GM12878 (cell line): ENCODE data around the gene CIB2. TPM values are rescaled to one million over a fixed set of nuclear protein-coding genes. Genes with fewer than 3 reads are reported as not detected.

ENCODE experiments used
- ATF7 ChIP-seq: fragments of 450-650 bp; IDR thresholded peaks from 2 replicates; pipeline ENCODE4 v1.6.1; 2016; ENCODE audit warnings: low read depth, mild to moderate bottlenecking
- FOXM1 ChIP-seq: IDR thresholded peaks from 2 replicates; pipeline ENCODE4 v1.6.1; 2012; ENCODE audit warnings: low read depth, mild to moderate bottlenecking, inconsistent platforms, low read length, moderate library complexity
- HSF1 ChIP-seq: fragments of 150-350 bp; IDR thresholded peaks from 2 replicates; pipeline ENCODE4 v1.6.1; 2014; ENCODE audit warnings: mild to moderate bottlenecking, low read depth, low read length
- MTA3 ChIP-seq: IDR thresholded peaks from 2 replicates; pipeline ENCODE4 v1.6.1; 2012; ENCODE audit warnings: low read length, inconsistent platforms, borderline replicate concordance
- TCF3 ChIP-seq: IDR thresholded peaks from 2 replicates; pipeline ENCODE4 v1.6.1; 2012; ENCODE audit warnings: low read depth, mild to moderate bottlenecking, low read length, borderline replicate concordance; ENCODE audit not compliant: insufficient read depth
- YY1 ChIP-seq: IDR thresholded peaks from 2 replicates; pipeline ENCODE4 v1.6.1; 2011; ENCODE audit warnings: low read depth, mild to moderate bottlenecking, low read length
- polyA plus RNA-seq, 11 experiments: library from polyadenylated mRNA; depleted of rRNA in 4 of 11; unstranded in 6 of 11; stranded (reverse) in 5 of 11; fragments of >200 nt; fragmentation: Nextera tagmentation in 4 of 11; fragmentation: Illumina TruSeq in 1 of 11; extraction: Ambion mirVana in 4 of 11; extraction: Trizol in 1 of 11; gene quantifications; 1 replicate in 1 of 11; 2 replicates in 10 of 11; pipeline versions ENCODE4 v1.2.1 to v1.2.3, GENCODE V29; 2011 to 2016; ENCODE audit warnings: inconsistent platforms in 2 of 11, missing spikeins in 2 of 11, low read depth in 1 of 11
- total RNA-seq, 4 experiments: library from RNA; depleted of rRNA in 3 of 4; stranded (reverse); fragments of >200 nt in 3 of 4; fragmentation: Illumina TruSeq in 1 of 4; extraction: Trizol in 1 of 4; gene quantifications; 2 replicates each; pipeline versions ENCODE4 v1.2.1 to v1.2.3, GENCODE V29; 2013 to 2021
- TF ChIP-seq, protein P1 (sequence below): fragments of 450-650 bp; IDR thresholded peaks from 2 replicates; pipeline ENCODE4 v1.6.1; 2017; ENCODE audit warnings: mild to moderate bottlenecking, moderate library complexity
- TF ChIP-seq, protein P2 (sequence below): fragments of 450-650 bp; formaldehyde crosslinking; IDR thresholded peaks from 2 replicates; pipeline ENCODE4 v1.5.0; 2022; ENCODE audit warnings: mild to moderate bottlenecking, missing genetic modification characterization
- TF ChIP-seq, protein P3 (sequence below): IDR thresholded peaks from 2 replicates; pipeline ENCODE4 v1.6.1; 2011; ENCODE audit warnings: low read depth, mild to moderate bottlenecking, low read length, moderate library complexity, borderline replicate concordance; ENCODE audit errors: extremely low read depth

Gene CIB2
- total and polyA plus RNA-seq, 10 of the 15 experiments (the other 5 are each of a cell fraction or from before 2014, with no cell fraction given), result 0.56 to 12.1 (median 7.1) TPM

DNA sequence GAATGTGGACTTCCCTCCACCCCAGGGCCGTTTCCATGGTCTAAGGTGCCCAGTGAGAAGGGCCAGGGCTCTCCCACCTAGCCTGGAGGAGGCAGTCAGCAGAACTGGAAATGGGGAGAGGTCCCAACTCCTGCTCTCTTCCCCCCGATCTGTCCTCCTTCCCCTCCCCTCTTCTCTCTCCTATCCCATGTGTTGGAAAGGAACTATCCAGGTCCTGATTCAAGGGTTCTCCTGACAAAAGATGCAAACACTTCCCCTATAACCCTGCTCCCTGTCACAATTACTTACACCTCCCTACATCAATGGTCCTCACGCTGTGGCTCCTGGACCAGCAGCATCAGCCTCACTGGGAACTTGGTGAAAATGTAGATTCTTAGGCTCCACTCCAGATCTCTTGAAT, 6.0 kb downstream of the CIB2 start (continued):
- TF ChIP-seq, protein P1, sequence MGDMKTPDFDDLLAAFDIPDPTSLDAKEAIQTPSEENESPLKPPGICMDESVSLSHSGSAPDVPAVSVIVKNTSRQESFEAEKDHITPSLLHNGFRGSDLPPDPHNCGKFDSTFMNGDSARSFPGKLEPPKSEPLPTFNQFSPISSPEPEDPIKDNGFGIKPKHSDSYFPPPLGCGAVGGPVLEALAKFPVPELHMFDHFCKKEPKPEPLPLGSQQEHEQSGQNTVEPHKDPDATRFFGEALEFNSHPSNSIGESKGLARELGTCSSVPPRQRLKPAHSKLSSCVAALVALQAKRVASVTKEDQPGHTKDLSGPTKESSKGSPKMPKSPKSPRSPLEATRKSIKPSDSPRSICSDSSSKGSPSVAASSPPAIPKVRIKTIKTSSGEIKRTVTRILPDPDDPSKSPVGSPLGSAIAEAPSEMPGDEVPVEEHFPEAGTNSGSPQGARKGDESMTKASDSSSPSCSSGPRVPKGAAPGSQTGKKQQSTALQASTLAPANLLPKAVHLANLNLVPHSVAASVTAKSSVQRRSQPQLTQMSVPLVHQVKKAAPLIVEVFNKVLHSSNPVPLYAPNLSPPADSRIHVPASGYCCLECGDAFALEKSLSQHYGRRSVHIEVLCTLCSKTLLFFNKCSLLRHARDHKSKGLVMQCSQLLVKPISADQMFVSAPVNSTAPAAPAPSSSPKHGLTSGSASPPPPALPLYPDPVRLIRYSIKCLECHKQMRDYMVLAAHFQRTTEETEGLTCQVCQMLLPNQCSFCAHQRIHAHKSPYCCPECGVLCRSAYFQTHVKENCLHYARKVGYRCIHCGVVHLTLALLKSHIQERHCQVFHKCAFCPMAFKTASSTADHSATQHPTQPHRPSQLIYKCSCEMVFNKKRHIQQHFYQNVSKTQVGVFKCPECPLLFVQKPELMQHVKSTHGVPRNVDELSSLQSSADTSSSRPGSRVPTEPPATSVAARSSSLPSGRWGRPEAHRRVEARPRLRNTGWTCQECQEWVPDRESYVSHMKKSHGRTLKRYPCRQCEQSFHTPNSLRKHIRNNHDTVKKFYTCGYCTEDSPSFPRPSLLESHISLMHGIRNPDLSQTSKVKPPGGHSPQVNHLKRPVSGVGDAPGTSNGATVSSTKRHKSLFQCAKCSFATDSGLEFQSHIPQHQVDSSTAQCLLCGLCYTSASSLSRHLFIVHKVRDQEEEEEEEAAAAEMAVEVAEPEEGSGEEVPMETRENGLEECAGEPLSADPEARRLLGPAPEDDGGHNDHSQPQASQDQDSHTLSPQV, result no peak
- TF ChIP-seq YY1 (no peak), HSF1 (no peak), FOXM1 (no peak), MTA3 (no peak), TCF3 (no peak), ATF7 (no peak)
- TF ChIP-seq, protein P2, sequence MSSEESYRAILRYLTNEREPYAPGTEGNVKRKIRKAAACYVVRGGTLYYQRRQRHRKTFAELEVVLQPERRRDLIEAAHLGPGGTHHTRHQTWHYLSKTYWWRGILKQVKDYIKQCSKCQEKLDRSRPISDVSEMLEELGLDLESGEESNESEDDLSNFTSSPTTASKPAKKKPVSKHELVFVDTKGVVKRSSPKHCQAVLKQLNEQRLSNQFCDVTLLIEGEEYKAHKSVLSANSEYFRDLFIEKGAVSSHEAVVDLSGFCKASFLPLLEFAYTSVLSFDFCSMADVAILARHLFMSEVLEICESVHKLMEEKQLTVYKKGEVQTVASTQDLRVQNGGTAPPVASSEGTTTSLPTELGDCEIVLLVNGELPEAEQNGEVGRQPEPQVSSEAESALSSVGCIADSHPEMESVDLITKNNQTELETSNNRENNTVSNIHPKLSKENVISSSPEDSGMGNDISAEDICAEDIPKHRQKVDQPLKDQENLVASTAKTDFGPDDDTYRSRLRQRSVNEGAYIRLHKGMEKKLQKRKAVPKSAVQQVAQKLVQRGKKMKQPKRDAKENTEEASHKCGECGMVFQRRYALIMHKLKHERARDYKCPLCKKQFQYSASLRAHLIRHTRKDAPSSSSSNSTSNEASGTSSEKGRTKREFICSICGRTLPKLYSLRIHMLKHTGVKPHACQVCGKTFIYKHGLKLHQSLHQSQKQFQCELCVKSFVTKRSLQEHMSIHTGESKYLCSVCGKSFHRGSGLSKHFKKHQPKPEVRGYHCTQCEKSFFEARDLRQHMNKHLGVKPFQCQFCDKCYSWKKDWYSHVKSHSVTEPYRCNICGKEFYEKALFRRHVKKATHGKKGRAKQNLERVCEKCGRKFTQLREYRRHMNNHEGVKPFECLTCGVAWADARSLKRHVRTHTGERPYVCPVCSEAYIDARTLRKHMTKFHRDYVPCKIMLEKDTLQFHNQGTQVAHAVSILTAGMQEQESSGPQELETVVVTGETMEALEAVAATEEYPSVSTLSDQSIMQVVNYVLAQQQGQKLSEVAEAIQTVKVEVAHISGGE (CRISPR knock-in tag), result no peak
- TF ChIP-seq, protein P3, sequence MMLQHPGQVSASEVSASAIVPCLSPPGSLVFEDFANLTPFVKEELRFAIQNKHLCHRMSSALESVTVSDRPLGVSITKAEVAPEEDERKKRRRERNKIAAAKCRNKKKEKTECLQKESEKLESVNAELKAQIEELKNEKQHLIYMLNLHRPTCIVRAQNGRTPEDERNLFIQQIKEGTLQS, result no peak
